Loucy (cell line): Measurements from ENCODE around the gene NHSL2.
A peak's percentile ranks its signal among the peaks of the same experiment; 100 is the strongest.

Source experiments
- H2AFZ ChIP-seq: fragments of 200-600 bp; sonication (generic); 2 replicates; pipeline ENCODE4 v1.6.0; 2016; ENCODE audit warnings: antibody characterized with exemption, mild to moderate bottlenecking, low read length, moderate library complexity
- H3F3A ChIP-seq: fragments of 200-600 bp; 2 replicates; pipeline ENCODE4 v1.6.0; 2016; ENCODE audit warnings: antibody characterized with exemption, low read depth, mild to moderate bottlenecking
- H3K27me3 ChIP-seq: fragments of 200-600 bp; sonication (generic); 2 replicates; pipeline ENCODE4 v1.6.1; 2014; ENCODE audit warnings: low read length, mild to moderate bottlenecking; ENCODE audit not compliant: insufficient read depth, poor library complexity, severe bottlenecking
- H3K36me3 ChIP-seq: fragments of 200-600 bp; sonication (generic); 2 replicates; pipeline ENCODE4 v1.6.1; 2016; ENCODE audit warnings: low read length; ENCODE audit not compliant: insufficient read depth
- H3K4me1 ChIP-seq: fragments of 200-600 bp; sonication (generic); 2 replicates; pipeline ENCODE4 v1.5.1; 2014; ENCODE audit warnings: low read length, mild to moderate bottlenecking; ENCODE audit not compliant: insufficient read depth, poor library complexity, severe bottlenecking
- H3K4me2 ChIP-seq: fragments of 200-600 bp; sonication (generic); 2 replicates; pipeline ENCODE4 v1.6.0; 2014; ENCODE audit warnings: antibody characterized with exemption, low read length, low read depth, mild to moderate bottlenecking; ENCODE audit not compliant: poor library complexity, severe bottlenecking
- H3K4me3 ChIP-seq: fragments of 200-600 bp; sonication (generic); 2 replicates; pipeline ENCODE4 v1.5.1; 2014; ENCODE audit warnings: low read length, mild to moderate bottlenecking, mixed read lengths; ENCODE audit not compliant: poor library complexity, severe bottlenecking
- H3K79me2 ChIP-seq: fragments of 200-600 bp; sonication (generic); 2 replicates; pipeline ENCODE4 v1.6.1; 2014; ENCODE audit warnings: low read length; ENCODE audit not compliant: insufficient read depth
- H3K9ac ChIP-seq: fragments of 200-600 bp; sonication (generic); 2 replicates; pipeline ENCODE4 v1.6.0; 2014; ENCODE audit warnings: mild to moderate bottlenecking, low read depth, low read length, moderate library complexity; ENCODE audit not compliant: poor library complexity, severe bottlenecking
- H3K9me2 ChIP-seq: fragments of 200-600 bp; sonication (generic); replicated peaks from 2 replicates; pipeline ENCODE4 v1.6.1; 2016; ENCODE audit warnings: low read depth, low read length, mixed read lengths
- H3K9me3 ChIP-seq: fragments of 200-600 bp; sonication (generic); 2 replicates; pipeline ENCODE4 v1.6.1; 2014; ENCODE audit warnings: mild to moderate bottlenecking, antibody characterized with exemption, low read length, low read depth; ENCODE audit not compliant: insufficient read depth
- H4K20me1 ChIP-seq: fragments of 200-600 bp; sonication (generic); 2 replicates; pipeline ENCODE4 v1.6.0; 2014; ENCODE audit warnings: antibody characterized with exemption, low read length, mild to moderate bottlenecking; ENCODE audit not compliant: insufficient read depth, poor library complexity, severe bottlenecking
- EZH2phosphoT487 ChIP-seq: fragments of 200-600 bp; IDR thresholded peaks from 2 replicates; pipeline ENCODE4 v1.6.1; 2018; ENCODE audit warnings: antibody characterized with exemption, mild to moderate bottlenecking, moderate library complexity, borderline replicate concordance
- TF ChIP-seq, protein P1 (sequence below): fragments of 200-600 bp; sonication (generic); conservative IDR thresholded peaks from 2 replicates; pipeline ENCODE4 v1.5.1; 2014; ENCODE audit warnings: mild to moderate bottlenecking, antibody characterized with exemption, low read length

NHSL2 gene

GRCh38 chrX:72041871-72042851 is 131.5 kb downstream of the NHSL2 start:
- no peaks in the 10 kb centered on the region for H4K20me1 ChIP-seq
- TF ChIP-seq EZH2phosphoT487 = no peak
- TF ChIP-seq, protein P1, sequence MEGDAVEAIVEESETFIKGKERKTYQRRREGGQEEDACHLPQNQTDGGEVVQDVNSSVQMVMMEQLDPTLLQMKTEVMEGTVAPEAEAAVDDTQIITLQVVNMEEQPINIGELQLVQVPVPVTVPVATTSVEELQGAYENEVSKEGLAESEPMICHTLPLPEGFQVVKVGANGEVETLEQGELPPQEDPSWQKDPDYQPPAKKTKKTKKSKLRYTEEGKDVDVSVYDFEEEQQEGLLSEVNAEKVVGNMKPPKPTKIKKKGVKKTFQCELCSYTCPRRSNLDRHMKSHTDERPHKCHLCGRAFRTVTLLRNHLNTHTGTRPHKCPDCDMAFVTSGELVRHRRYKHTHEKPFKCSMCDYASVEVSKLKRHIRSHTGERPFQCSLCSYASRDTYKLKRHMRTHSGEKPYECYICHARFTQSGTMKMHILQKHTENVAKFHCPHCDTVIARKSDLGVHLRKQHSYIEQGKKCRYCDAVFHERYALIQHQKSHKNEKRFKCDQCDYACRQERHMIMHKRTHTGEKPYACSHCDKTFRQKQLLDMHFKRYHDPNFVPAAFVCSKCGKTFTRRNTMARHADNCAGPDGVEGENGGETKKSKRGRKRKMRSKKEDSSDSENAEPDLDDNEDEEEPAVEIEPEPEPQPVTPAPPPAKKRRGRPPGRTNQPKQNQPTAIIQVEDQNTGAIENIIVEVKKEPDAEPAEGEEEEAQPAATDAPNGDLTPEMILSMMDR = no peak
- H3K36me3 ChIP-seq = no peaks in the 10 kb centered on the region
- H3K4me1 ChIP-seq = peaks cover 56% of the 10 kb centered on the region
- H3K4me2 ChIP-seq = peak overlapping the region; percentile 40
- H3K79me2 ChIP-seq = no peaks in the 10 kb centered on the region
- H3K9ac ChIP-seq = peak overlapping the region; percentile 40
- no peak overlapping the region for H3K4me3 ChIP-seq
- no peaks in the 10 kb centered on the region for H3K9me2 ChIP-seq
- no peaks in the 10 kb centered on the region for H3K9me3 ChIP-seq
- peaks cover 5% of the 10 kb centered on the region for H3F3A ChIP-seq
- H3K27me3 ChIP-seq = no peaks in the 10 kb centered on the region
- 0 out of 2 replicates have a peak overlapping the region, but pooled peaks have one; percentile 53 for H2AFZ ChIP-seq

GRCh38 chrX:72042852-72043248 is 132.2 kb downstream of the NHSL2 start:
- peak overlapping the region; percentile 40 for H3K9ac ChIP-seq
- no peaks in the 10 kb centered on the region for H3K9me3 ChIP-seq
- H3F3A ChIP-seq = peaks cover 5% of the 10 kb centered on the region
- no peak for TF ChIP-seq EZH2phosphoT487
- TF ChIP-seq, protein P1 = no peak
- H3K4me3 ChIP-seq = no peak overlapping the region
- no peaks in the 10 kb centered on the region for H3K27me3 ChIP-seq
- no peaks in the 10 kb centered on the region for H3K9me2 ChIP-seq
- no peaks in the 10 kb centered on the region for H3K79me2 ChIP-seq
- H3K4me1 ChIP-seq = peaks cover 63% of the 10 kb centered on the region
- peak overlapping the region; percentile 40 for H3K4me2 ChIP-seq
- H4K20me1 ChIP-seq = no peaks in the 10 kb centered on the region
- no peak overlapping the region for H2AFZ ChIP-seq
- no peaks in the 10 kb centered on the region for H3K36me3 ChIP-seq

DNA sequence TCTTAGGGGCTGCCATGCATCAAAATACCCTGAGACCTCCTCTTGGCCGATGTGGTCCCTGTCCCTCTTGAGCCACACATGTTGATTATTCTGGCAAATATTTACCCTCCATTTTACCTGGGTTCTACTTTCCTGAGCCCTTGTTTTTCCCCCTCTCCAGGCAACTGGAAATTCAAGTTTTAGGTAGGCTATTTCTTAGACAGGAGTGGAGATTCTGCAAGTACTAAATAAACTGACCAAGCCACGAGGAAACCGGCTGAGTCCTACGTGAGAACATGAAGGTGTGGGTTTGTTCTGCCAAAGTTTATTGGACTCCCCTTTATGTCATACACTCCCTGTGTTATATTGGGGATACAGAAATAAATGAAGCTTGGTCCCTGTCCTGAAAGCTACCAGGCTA is 133.0 kb downstream of the NHSL2 start:
- Histone ChIP-seq H3K4me1 (peaks cover 69% of the 10 kb centered on the region), H2AFZ (no peak overlapping the region), H4K20me1 (no peaks in the 10 kb centered on the region), H3K9ac (no peak overlapping the region), H3F3A (peaks cover 5% of the 10 kb centered on the region), H3K9me3 (no peaks in the 10 kb centered on the region), H3K4me2 (no peak overlapping the region), H3K36me3 (no peaks in the 10 kb centered on the region), H3K9me2 (no peaks in the 10 kb centered on the region), H3K79me2 (no peaks in the 10 kb centered on the region), H3K4me3 (no peak overlapping the region), H3K27me3 (no peaks in the 10 kb centered on the region)
- TF ChIP-seq EZH2phosphoT487 = no peak
